HG03354 (cell line): ENCODE data around the gene TRNAU1AP.
A peak's percentile ranks its signal among the peaks of the same experiment; 100 is the strongest.
"Not testable (repeated sequence)": the region's sequence is repeated elsewhere in the genome, so short reads cannot be mapped to it uniquely, and the experiment has no call there.

Experiments used
- ATAC-seq: cut with Tn5 transposase; IDR thresholded peaks from one replicate; pipeline ENCODE4 v1.9.1; 2021; ENCODE audit warnings: mild to moderate bottlenecking; ENCODE audit not compliant: unreplicated experiment, poor library complexity, severe bottlenecking

Gene TRNAU1AP

GRCh38 chr1:28552758-28553663 is at the start of gene TRNAU1AP:
Gene TRNAU1AP, plus strand, starts transcription at chr1:28553085. Its CDS starts 26 bp downstream, at chr1:28553111.
- peak; percentile 95 for ATAC-seq

- no peak for ATAC-seq
Observed at GRCh38 chr1:28503117-28503516, 49.8 kb upstream of the TRNAU1AP start.

GRCh38 chr1:28505406-28506187 is 47.3 kb upstream of the TRNAU1AP start, which contains the start of gene RCC1:
Gene RCC1, plus strand, starts transcription at chr1:28506043. Its CDS starts 23,824 bp downstream, at chr1:28529867.
- ATAC-seq: peak; percentile 85

- no peak for ATAC-seq
Observed at GRCh38 chr1:28506907-28507246, 46.0 kb upstream of the TRNAU1AP start.

DNA sequence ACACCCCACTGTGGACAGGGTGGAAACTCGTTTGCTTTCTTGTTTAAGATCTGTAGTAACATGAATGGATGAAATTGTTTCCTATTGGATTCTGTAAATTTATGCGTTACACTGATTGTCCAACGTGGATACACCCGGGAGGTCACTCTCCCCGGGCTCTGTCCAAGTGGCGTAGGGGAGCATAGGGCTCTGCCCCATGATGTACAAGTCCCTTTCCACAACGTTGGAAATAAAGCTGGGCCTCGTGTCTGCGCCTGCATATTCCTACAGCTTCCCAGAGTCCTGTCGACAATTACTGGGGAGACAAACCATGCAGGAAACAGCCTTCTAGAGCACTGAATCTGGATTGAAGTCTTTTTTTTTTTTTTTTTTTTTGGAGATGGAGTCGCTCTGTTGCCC is 45.6 kb upstream of the TRNAU1AP start:
- ATAC-seq: no peak

DNA sequence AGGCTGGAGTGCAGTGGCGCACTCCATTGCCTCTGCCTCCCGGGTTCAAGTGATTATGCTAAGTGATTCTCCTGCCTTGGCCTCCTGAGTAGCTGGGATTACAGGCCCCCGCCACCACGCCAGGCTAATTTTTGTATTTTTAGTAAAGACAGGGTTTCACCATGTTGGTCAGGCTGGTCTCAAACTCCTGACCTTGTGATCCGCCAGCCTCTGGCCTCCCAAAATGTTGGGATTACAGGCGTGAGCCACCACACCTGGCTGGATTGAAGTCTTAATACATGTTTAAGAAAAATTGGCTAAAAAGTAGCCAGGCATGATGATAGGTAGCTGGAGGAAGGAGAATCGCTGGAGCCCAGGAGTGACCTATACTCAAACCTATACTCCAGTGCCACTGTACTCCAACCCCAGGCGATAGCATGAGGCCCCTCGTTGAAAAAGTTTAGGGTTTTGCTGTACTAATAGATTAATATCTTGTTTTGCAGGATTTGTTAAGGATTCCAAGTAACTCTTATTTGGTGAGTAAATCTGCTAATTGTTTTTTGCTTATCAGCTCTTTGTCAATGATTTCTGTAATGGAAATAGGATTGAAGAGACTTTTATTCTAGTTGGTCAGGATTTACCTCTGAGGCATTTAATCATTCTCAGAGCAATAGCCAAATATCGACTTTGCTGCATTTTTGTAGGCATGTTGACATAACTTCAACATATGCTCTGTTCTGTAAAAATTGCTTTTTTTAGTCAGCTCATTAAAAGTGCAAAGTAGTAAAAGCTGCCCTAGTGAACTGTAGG is 45.0 kb upstream of the TRNAU1AP start:
- no peak for ATAC-seq

DNA sequence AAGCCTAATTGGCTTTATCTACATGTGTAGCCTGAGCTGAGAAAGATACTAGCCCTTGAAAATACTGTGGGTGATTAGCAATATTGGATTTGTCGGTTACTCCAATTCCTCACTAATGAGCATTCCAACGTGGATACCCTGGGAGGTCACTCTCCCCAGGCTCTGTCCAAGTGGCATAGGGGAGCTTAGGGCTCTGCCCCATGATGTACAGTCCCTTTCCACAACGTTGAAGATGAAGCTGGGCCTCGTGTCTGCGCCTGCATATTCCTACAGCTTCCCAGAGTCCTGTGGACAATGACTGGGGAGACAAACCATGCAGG is 44.5 kb upstream of the TRNAU1AP start:
- ATAC-seq: no peak

DNA sequence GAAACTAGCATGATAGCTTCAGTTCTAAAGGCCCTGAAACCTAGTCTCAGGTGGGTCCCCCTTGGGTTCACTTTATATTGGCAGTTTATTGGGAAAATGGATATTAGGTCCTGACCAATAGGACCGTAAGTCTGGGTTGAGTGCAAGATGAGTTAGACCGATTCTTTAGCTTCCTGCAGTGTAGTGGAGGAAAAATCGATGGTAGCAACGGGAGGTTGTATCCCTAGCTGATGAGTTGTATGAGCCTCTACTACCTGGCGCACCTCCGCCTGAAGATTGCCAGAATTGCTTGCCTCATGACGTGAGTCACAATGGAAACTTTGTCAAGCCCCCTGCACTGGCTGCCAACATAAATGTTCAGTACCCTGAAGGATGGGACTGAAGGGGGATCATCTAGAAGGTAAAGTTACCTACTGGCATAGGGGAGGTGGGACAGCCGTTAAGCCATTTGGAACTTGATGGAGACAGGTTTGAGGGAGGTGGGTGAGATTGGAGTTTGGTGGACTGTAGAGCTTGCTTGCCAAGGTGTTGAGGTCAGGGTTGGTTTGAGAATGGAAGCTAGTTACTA is 43.1 kb upstream of the TRNAU1AP start:
- no peak for ATAC-seq

- ATAC-seq: no peak
Observed at GRCh38 chr1:28510273-28510969, 42.5 kb upstream of the TRNAU1AP start.

GRCh38 chr1:28510970-28511440 is 41.9 kb upstream of the TRNAU1AP start:
- ATAC-seq: no peak

DNA sequence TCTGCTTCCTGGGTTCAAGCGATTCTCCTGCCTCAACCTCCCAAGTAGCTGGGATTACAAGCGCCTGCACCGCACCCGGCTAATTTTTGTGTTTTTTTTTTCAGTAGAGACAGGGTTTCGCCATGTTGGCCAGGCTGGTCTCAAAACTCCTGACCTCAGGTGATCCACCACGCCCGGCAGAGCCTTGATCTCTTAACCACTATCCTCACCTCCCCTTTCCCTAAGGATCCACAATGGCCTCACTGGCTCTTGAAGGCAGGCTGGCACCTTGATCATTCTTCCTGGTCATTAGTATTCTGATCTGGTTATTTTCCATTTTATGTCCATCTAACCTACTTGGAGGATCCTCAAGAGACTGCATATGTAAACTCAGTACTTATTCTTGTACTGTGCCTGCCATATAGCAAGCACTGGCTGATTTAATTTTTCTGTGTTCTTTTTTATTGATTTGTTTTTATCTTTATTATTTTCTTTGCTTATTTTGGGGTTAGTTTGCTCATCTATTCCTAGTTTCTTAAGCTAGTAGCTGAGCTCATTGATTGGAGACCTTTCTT is 40.8 kb upstream of the TRNAU1AP start:
- ATAC-seq: no peak

GRCh38 chr1:28514445-28514933 is 38.4 kb upstream of the TRNAU1AP start:
- ATAC-seq: not testable (repeated sequence)

DNA sequence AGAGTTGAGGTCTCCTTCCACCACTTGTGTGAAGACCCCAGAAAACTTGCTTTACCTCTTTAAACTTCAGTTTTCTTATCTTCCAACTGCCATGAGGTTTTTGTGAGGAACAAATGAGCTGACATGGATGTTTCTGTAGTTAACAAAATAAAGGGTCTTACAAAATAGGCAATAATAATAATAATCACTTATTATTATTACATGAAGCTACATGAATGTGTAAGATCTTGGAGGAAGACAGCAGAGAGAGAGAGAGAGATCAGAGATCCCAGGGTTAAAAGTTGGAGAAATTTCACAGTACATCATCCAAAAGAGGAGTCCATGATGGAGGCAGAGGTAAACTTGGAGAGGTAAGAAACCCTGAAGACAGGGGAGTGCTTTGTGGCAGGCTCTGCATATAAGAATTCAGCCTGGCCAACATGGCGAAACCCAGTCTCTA is 36.3 kb upstream of the TRNAU1AP start:
- no peak for ATAC-seq

- peak; percentile 8 for ATAC-seq
Observed at GRCh38 chr1:28517649-28517999, 35.3 kb upstream of the TRNAU1AP start.

GRCh38 chr1:28518000-28518744 is 34.7 kb upstream of the TRNAU1AP start:
- peak; percentile 79 for ATAC-seq

DNA sequence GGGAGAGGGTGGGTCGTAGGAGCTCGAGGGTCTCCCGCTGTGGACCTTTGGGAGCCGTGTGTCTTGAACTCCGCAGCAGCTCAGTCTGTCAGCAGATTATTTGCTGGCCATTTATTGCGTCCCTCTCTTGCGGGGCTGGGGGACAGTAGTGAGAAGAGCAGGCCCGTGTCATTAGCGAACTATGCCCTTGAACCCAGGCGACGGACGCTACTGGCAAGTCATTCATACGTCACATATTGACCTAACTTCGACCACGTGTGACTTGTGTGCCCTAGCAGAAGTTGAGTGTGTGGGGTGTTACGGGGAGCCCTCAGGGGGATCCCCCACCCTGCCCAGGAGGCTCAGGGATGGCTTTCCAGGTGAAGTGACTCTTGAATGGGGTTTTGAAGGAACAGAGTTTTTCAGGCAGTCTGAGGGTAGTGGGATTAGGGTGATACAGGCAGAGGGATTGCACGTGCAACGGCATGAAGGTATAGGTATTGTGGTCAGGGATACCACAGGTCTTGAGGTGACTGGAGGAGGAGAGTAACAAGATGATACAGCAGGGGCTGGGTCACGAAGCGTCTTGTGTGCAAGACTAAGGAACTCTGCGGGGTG is 34.0 kb upstream of the TRNAU1AP start:
- no peak for ATAC-seq

- no peak for ATAC-seq
Observed at GRCh38 chr1:28519946-28520725, 32.7 kb upstream of the TRNAU1AP start.
